PC-9 (cell line): ENCODE results near the gene DLG2. TPM values are rescaled to one million over a fixed set of nuclear protein-coding genes. Genes with fewer than 3 reads are reported as not detected.

Experiments used
- BruUV-seq: library from RNA; stranded (reverse); fragments of 400-500 nt; replicated peaks from 2 replicates; lab custom pipeline; 2021; lab: Mats Ljungman, UMichigan
- CTCF ChIA-PET: fragments of 300-600 bp; sonication (Branson Sonifier 250); formaldehyde crosslinking; loops from one replicate; lab custom pipeline; 2022; ENCODE audit warnings: antibody characterized with exemption; lab: Charles Lee
- POLR2A ChIA-PET: fragments of 300-600 bp; sonication (Branson Sonifier 250); formaldehyde crosslinking; loops from one replicate; lab custom pipeline; 2022; ENCODE audit warnings: antibody characterized with exemption; ENCODE audit not compliant: unreplicated experiment; lab: Charles Lee
- DNase-seq, 2 experiments: peaks; one replicate each; pipeline versions ENCODE4 v3.0.0 to v3.0.0-alpha.2; 2015 to 2022; ENCODE audit warnings: mixed read lengths in 1 of 2
- H2AFZ ChIP-seq: fragments of 200-600 bp; sonication (generic); 2 replicates; pipeline ENCODE4 v1.8.1; 2017; ENCODE audit warnings: antibody characterized with exemption
- H3F3A ChIP-seq: fragments of 200-600 bp; sonication (generic); 2 replicates; pipeline ENCODE4 v1.8.1; 2017; ENCODE audit warnings: antibody characterized with exemption, mild to moderate bottlenecking, low read depth; ENCODE audit not compliant: insufficient read depth
- H3K27ac ChIP-seq: fragments of 200-600 bp; sonication (generic); 2 replicates; pipeline ENCODE4 v1.6.1; 2016; ENCODE audit warnings: mixed run types
- H3K27me3 ChIP-seq: fragments of 200-600 bp; sonication (generic); 2 replicates; pipeline ENCODE4 v1.6.1; 2016; ENCODE audit warnings: low read depth, mixed run types; ENCODE audit not compliant: insufficient read depth
- H3K36me3 ChIP-seq: fragments of 200-600 bp; sonication (generic); 2 replicates; pipeline ENCODE4 v1.6.1; 2016; ENCODE audit warnings: low read depth, mixed run types
- H3K4me1 ChIP-seq: fragments of 200-600 bp; sonication (generic); replicated peaks from 2 replicates; pipeline ENCODE4 v1.6.1; 2016; ENCODE audit warnings: mixed run types; ENCODE audit not compliant: insufficient read depth
- H3K4me2 ChIP-seq: fragments of 200-600 bp; sonication (generic); 2 replicates; pipeline ENCODE4 v1.6.1; 2017; ENCODE audit warnings: mixed run types
- H3K4me3 ChIP-seq: fragments of 200-600 bp; sonication (generic); 2 replicates; pipeline ENCODE4 v1.6.1; 2016; ENCODE audit warnings: mixed run types
- H3K79me2 ChIP-seq: fragments of 200-600 bp; sonication (generic); 2 replicates; pipeline ENCODE4 v1.6.1; 2017; ENCODE audit warnings: low read depth, mixed run types
- H3K9me2 ChIP-seq: fragments of 200-600 bp; sonication (generic); 2 replicates; pipeline ENCODE4 v1.8.1; 2017; ENCODE audit warnings: mild to moderate bottlenecking; ENCODE audit not compliant: insufficient read depth
- H3K9me3 ChIP-seq: fragments of 200-600 bp; sonication (generic); 2 replicates; pipeline ENCODE4 v1.8.1; 2016; ENCODE audit warnings: low read depth; ENCODE audit not compliant: insufficient read depth
- H4K20me1 ChIP-seq: fragments of 200-600 bp; sonication (generic); 2 replicates; pipeline ENCODE4 v1.8.1; 2017; ENCODE audit not compliant: insufficient read depth
- CTCF ChIP-seq: fragments of 200-600 bp; sonication (generic); conservative IDR thresholded peaks from 2 replicates; pipeline ENCODE4 v1.6.1; 2017; ENCODE audit warnings: mixed run types, antibody characterized with exemption, mild to moderate bottlenecking, moderate library complexity
- EZH2 ChIP-seq: fragments of 200-600 bp; sonication (generic); IDR thresholded peaks from 2 replicates; pipeline ENCODE4 v1.8.0; 2017; ENCODE audit warnings: antibody characterized with exemption, low read depth
- intact Hi-C: fragments of 100-400 bp; cut with micrococcal nuclease; formaldehyde crosslinking; loops from one replicate; pipeline ENCODE4 v1.10.0; 2022; ENCODE audit not compliant: unreplicated experiment
- total RNA-seq: library from RNA; stranded (reverse); gene quantifications from 2 replicates; pipeline ENCODE4 v1.2.3, GENCODE V29; 2021

Gene DLG2
- total RNA-seq, 1 experiment from 2014 or later, result 6.4 TPM

GRCh38 chr11:84297570-84297969 lies 1329.6 kb downstream of the DLG2 start:
- Histone ChIP-seq H3K79me2 (no peaks in the 10 kb centered on the region), H3K36me3 (no peaks in the 10 kb centered on the region), H2AFZ (no peak overlapping the region), H3K4me1 (no peaks in the 10 kb centered on the region), H3K9me2 (no peaks in the 10 kb centered on the region; the same call in 1 of the 2 replicates), H3K4me2 (no peak overlapping the region), H3K27ac (no peak overlapping the region), H3K4me3 (no peak overlapping the region), H3F3A (no peaks in the 10 kb centered on the region), H4K20me1 (no peaks in the 10 kb centered on the region), H3K27me3 (no peaks in the 10 kb centered on the region), H3K9me3 (no peaks in the 10 kb centered on the region)
- POLR2A ChIA-PET, result no interaction called here
- no TSS peak for BruUV-seq
- CTCF ChIA-PET, result no interaction called here
- no peak for TF ChIP-seq EZH2
- no peak for TF ChIP-seq CTCF
- DNase-seq, result no peak
- intact Hi-C loops, result no loop called here

DNA sequence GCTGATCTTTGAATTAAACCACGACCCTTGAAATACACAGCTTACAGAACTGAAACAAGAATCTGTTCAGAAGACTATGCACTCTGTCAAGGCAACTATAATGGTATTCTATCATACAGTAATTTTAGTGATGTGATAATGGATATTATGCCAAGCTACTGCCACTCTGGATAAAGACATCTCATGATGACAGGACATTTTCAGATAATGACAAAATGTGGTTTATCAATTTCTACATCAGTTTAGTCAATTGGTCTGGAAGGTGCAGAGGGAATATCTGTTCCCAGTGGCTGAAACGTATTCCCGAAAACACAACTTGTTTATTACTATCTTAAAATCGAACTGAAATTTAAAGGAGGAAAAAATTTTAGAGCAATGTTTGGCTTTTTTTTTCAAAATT lies 1331.3 kb downstream of the DLG2 start:
- no peak overlapping the region for H3K4me3 ChIP-seq
- ChIA-PET POLR2A (no interaction called here), CTCF (no interaction called here)
- intact Hi-C loops, result no loop called here
- TF ChIP-seq EZH2 (no peak), CTCF (no peak)
- H3K9me3 ChIP-seq, result no peaks in the 10 kb centered on the region
- H3K4me2 ChIP-seq, result no peak overlapping the region
- no peaks in the 10 kb centered on the region for H3K4me1 ChIP-seq
- DNase-seq, result no peak
- no peaks in the 10 kb centered on the region; the same call in 1 of the 2 replicates for H3K9me2 ChIP-seq
- no peak overlapping the region for H3K27ac ChIP-seq
- H3K79me2 ChIP-seq, result no peaks in the 10 kb centered on the region
- H2AFZ ChIP-seq, result no peak overlapping the region
- BruUV-seq, result no TSS peak
- no peaks in the 10 kb centered on the region for H3K36me3 ChIP-seq
- H4K20me1 ChIP-seq, result no peaks in the 10 kb centered on the region
- no peaks in the 10 kb centered on the region for H3K27me3 ChIP-seq
- H3F3A ChIP-seq, result no peaks in the 10 kb centered on the region

- DNase-seq, result no peak
- H3K9me3 ChIP-seq, result no peaks in the 10 kb centered on the region
- TF ChIP-seq EZH2 (no peak), CTCF (no peak)
- no peak overlapping the region for H3K4me2 ChIP-seq
- no peaks in the 10 kb centered on the region for H3K36me3 ChIP-seq
- intact Hi-C loops, result no loop called here
- POLR2A ChIA-PET, result no interaction called here
- H3K4me3 ChIP-seq, result no peak overlapping the region
- H3K27me3 ChIP-seq, result no peaks in the 10 kb centered on the region
- H3F3A ChIP-seq, result no peaks in the 10 kb centered on the region
- CTCF ChIA-PET, result no interaction called here
- no TSS peak for BruUV-seq
- no peaks in the 10 kb centered on the region; the same call in none of the 2 replicates for H3K9me2 ChIP-seq
- no peaks in the 10 kb centered on the region for H4K20me1 ChIP-seq
- H2AFZ ChIP-seq, result no peak overlapping the region
- H3K27ac ChIP-seq, result no peak overlapping the region
- H3K79me2 ChIP-seq, result no peaks in the 10 kb centered on the region
- no peaks in the 10 kb centered on the region for H3K4me1 ChIP-seq
These were observed 1334.2 kb downstream of the DLG2 start for GRCh38 chr11:84292955-84293354.
